MM.1S (cell line): ENCODE data around the gene PAX7.

Experiments used
- EZH2 ChIP-seq: fragments of 300-600 bp; sonication (generic); optimal IDR thresholded peaks from 2 replicates; pipeline ENCODE3; 2017; ENCODE audit warnings: low read depth, mild to moderate bottlenecking, antibody characterized with exemption, low read length, mixed read lengths
- EZH2phosphoT487 ChIP-seq: fragments of 300-600 bp; sonication (generic); IDR thresholded peaks from 2 replicates; pipeline ENCODE4 v1.6.1; 2018; ENCODE audit warnings: antibody characterized with exemption, low read length
- TF ChIP-seq, protein P1 (sequence below): fragments of 300-600 bp; sonication (generic); IDR thresholded peaks from 2 replicates; pipeline ENCODE4 v1.5.1; 2016; ENCODE audit warnings: antibody characterized with exemption, low read length, mixed read lengths

- TF ChIP-seq, protein P1, sequence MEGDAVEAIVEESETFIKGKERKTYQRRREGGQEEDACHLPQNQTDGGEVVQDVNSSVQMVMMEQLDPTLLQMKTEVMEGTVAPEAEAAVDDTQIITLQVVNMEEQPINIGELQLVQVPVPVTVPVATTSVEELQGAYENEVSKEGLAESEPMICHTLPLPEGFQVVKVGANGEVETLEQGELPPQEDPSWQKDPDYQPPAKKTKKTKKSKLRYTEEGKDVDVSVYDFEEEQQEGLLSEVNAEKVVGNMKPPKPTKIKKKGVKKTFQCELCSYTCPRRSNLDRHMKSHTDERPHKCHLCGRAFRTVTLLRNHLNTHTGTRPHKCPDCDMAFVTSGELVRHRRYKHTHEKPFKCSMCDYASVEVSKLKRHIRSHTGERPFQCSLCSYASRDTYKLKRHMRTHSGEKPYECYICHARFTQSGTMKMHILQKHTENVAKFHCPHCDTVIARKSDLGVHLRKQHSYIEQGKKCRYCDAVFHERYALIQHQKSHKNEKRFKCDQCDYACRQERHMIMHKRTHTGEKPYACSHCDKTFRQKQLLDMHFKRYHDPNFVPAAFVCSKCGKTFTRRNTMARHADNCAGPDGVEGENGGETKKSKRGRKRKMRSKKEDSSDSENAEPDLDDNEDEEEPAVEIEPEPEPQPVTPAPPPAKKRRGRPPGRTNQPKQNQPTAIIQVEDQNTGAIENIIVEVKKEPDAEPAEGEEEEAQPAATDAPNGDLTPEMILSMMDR = no peak
- TF ChIP-seq EZH2 (no peak), EZH2phosphoT487 (no peak)
Observed at GRCh38 chr1:18633422-18634155, 2.9 kb downstream of the PAX7 start.
